Thyroid gland (tissue), 4 donors: ENCODE results near the gene PALS2.

Experiments used
- CTCF ChIP-seq, 6 experiments: fragments of 200-600 bp in 3 of 6; fragments of 450-650 bp in 3 of 6; sonication (generic) in 3 of 6; IDR thresholded peaks; one replicate each; pipeline ENCODE4 v1.5.1; 2016 to 2019; ENCODE audit warnings: antibody characterized with exemption in 6 of 6, mild to moderate bottlenecking in 2 of 6, inconsistent platforms in 1 of 6, moderate library complexity in 1 of 6
- POLR2A ChIP-seq, 2 donors: fragments of 450-650 bp; IDR thresholded peaks; one replicate each; pipeline ENCODE4 v1.6.1; 2017; ENCODE audit warnings: antibody characterized with exemption in 2 of 2, mild to moderate bottlenecking in 2 of 2, moderate library complexity in 1 of 2

GRCh38 chr7:24531255-24531654 lies 42.0 kb upstream of the PALS2 start:
- no peak for TF ChIP-seq POLR2A (IDR thresholded peaks at IDR 0.05)
- no peak for TF ChIP-seq CTCF (IDR thresholded peaks at IDR 0.05)
